Spleen (tissue), 11 donors: ENCODE data around the gene EYA2. TPM values are rescaled to one million over a fixed set of nuclear protein-coding genes. Genes with fewer than 3 reads are reported as not detected.
"Not testable (repeated sequence)": the region's sequence is repeated elsewhere in the genome, so short reads cannot be mapped to it uniquely, and the experiment has no call there.

Experiments used
- DNase-seq: peaks from one replicate; pipeline ENCODE4 v3.0.0-alpha.2; 2020
- H3K27ac ChIP-seq, 8 donors: fragments of 200-600 bp; sonication (generic) in 7 of 8; 1 replicate in 4 of 8; 2 replicates in 4 of 8; pipeline versions ENCODE4 v1.5.0 to v1.8.0; 2016 to 2021; ENCODE audit warnings: inconsistent platforms in 4 of 8, mild to moderate bottlenecking in 4 of 8, moderate library complexity in 1 of 8
- H3K27me3 ChIP-seq, 7 donors: fragments of 200-600 bp; sonication (generic) in 6 of 7; replicated peaks in 1 of 7; 1 replicate in 4 of 7; 2 replicates in 3 of 7; pipeline versions ENCODE4 v1.5.0 to v1.8.0; 2016 to 2021; ENCODE audit warnings: inconsistent platforms in 3 of 7, mild to moderate bottlenecking in 1 of 7
- H3K36me3 ChIP-seq, 6 donors: fragments of 200-600 bp; sonication (generic) in 5 of 6; 1 replicate in 4 of 6; 2 replicates in 2 of 6; pipeline versions ENCODE4 v1.5.0 to v1.8.0; 2016 to 2021; ENCODE audit warnings: inconsistent platforms in 2 of 6
- H3K4me1 ChIP-seq, 6 donors: fragments of 200-600 bp; sonication (generic) in 5 of 6; 1 replicate in 3 of 6; 2 replicates in 3 of 6; pipeline versions ENCODE4 v1.5.0 to v1.8.0; 2016 to 2021; ENCODE audit warnings: inconsistent platforms in 3 of 6
- H3K4me3 ChIP-seq, 8 donors: fragments of 200-600 bp; sonication (generic) in 7 of 8; 1 replicate in 4 of 8; 2 replicates in 4 of 8; pipeline versions ENCODE4 v1.5.0 to v1.8.0; 2016 to 2021; ENCODE audit warnings: inconsistent platforms in 4 of 8, mild to moderate bottlenecking in 4 of 8, moderate library complexity in 2 of 8
- H3K9me3 ChIP-seq, 8 donors: fragments of 200-600 bp; sonication (generic) in 7 of 8; 1 replicate in 4 of 8; 2 replicates in 4 of 8; pipeline versions ENCODE4 v1.5.0 to v1.8.0; 2016 to 2021; ENCODE audit warnings: inconsistent platforms in 4 of 8
- CTCF ChIP-seq, 11 experiments: fragments of 200-600 bp in 7 of 11; fragments of 450-650 bp in 4 of 11; sonication (generic) in 4 of 11; IDR thresholded peaks in 8 of 11; conservative IDR thresholded peaks in 3 of 11; 1 replicate in 7 of 11; 2 replicates in 4 of 11; pipeline versions ENCODE4 v1.4.0 to v1.8.0; 2016 to 2021; ENCODE audit warnings: antibody characterized with exemption in 11 of 11, inconsistent platforms in 4 of 11, mild to moderate bottlenecking in 1 of 11
- POLR2A ChIP-seq, 3 donors: fragments of 450-650 bp; IDR thresholded peaks; one replicate each; pipeline ENCODE4 v1.5.1; 2017; ENCODE audit warnings: antibody characterized with exemption in 3 of 3, mild to moderate bottlenecking in 1 of 3
- POLR2AphosphoS5 ChIP-seq, 3 donors: sonication (generic); formaldehyde crosslinking; IDR thresholded peaks; one replicate each; pipeline ENCODE4 v1.5.1; 2017; ENCODE audit warnings: antibody characterized with exemption in 3 of 3
- WGBS, 5 donors: extraction: QIAGEN DNeasy Blood & Tissue Kit in 3 of 5; methylation state at CpG; one replicate each; pipeline versions ENCODE4 v1.1.5 to v1.1.7; 2013 to 2018; 5-methylcytosine and 5-hydroxymethylcytosine counted together
- intact Hi-C: fragments of 100-400 bp; cut with DNase I; formaldehyde crosslinking; loops from one replicate; pipeline ENCODE4 v1.15.0; 2023; ENCODE audit warnings: low total_unique reads
- polyA plus RNA-seq, 3 donors: library from polyadenylated mRNA; stranded (reverse); fragments of 200-250 nt; gene quantifications; one replicate each; pipeline ENCODE4 v1.2.1, GENCODE V29; 2013
- total RNA-seq, 7 donors: library from RNA; depleted of rRNA in 3 of 7; stranded (reverse); fragments of >200 nt in 3 of 7; fragmentation: NEBNext Ultra II Directional in 4 of 7; extraction: Animal tissue kit (Norgen Biotek cat#: 25700) in 4 of 7; gene quantifications; one replicate each; pipeline versions ENCODE4 v1.1.0 to v1.2.1, GENCODE V29; 2016 to 2021
- donor health status: healthy with polysubstance abuse.
- donor health status: DM: no; HTN: no; CAD: no; lungs with moderate emphysema.
- donor health status: DM: no; HTN: no; CAD: no.
- donor health status: Bipolar disorder and iron deficiency.
- donor health status: healthy.
- donor health status: DM: no; HTN: no; CAD: no.
- donor health status: DM: yes; HTN: yes; CAD: no.

EYA2 gene
- total and polyA plus RNA-seq, 10 donors = 0.26 to 0.76 (median 0.51) TPM; not detected in 1

GRCh38 chr20:47174456-47175243 is 280.0 kb downstream of the EYA2 start:
- peaks cover 0 to 55% (median 0%) of the 10 kb centered on the region in 7 donors for H3K27me3 ChIP-seq
- DNase-seq = peak; percentile 53
- H3K9me3 ChIP-seq = no peaks in the 10 kb centered on the region
- H3K4me3 ChIP-seq = no peak overlapping the region
- H3K27ac ChIP-seq = no peak overlapping the region
- intact Hi-C loops = no loop called here
- no peak for TF ChIP-seq POLR2AphosphoS5 (IDR thresholded peaks at IDR 0.05)
- WGBS, 5 donors = 85 to 89% (median 86%) methylated on average over 19 to 21 of the region's 21 CpGs
- no peaks in the 10 kb centered on the region for H3K36me3 ChIP-seq
- H3K4me1 ChIP-seq = no peaks in the 10 kb centered on the region

- Histone ChIP-seq H3K9me3 (no peaks in the 10 kb centered on the region), H3K4me1 (no peaks in the 10 kb centered on the region), H3K36me3 (no peaks in the 10 kb centered on the region), H3K4me3 (no peak overlapping the region), H3K27me3 (peaks cover 0 to 46% (median 0%) of the 10 kb centered on the region in 7 donors), H3K27ac (no peak overlapping the region)
- peak; percentile 67 for DNase-seq
- TF ChIP-seq POLR2A (IDR thresholded peaks at IDR 0.05) (no peak), POLR2AphosphoS5 (IDR thresholded peaks at IDR 0.05) (peak in 2 of 3 donors; percentile 42 to 61), CTCF (IDR thresholded peaks at IDR 0.05 in 8 of 11, conservative IDR thresholded peaks at IDR 0.05 in 3 of 11) (no peak)
- intact Hi-C loops = no loop called here
- 32 to 34% (median 33%) methylated on average over 6 of the region's 6 CpGs for WGBS, 5 donors
Measured at GRCh38 chr20:47175493-47175892, 280.9 kb downstream of the EYA2 start.

- H3K36me3 ChIP-seq, intact Hi-C loops, H3K4me3 ChIP-seq, H3K27ac ChIP-seq, H3K4me1 ChIP-seq, H3K9me3 ChIP-seq: not testable (repeated sequence)
- WGBS, 5 donors = 73 to 83% (median 81%) methylated on average over 5 of the region's 5 CpGs
- peak; percentile 16 for DNase-seq
- H3K27me3 ChIP-seq = peaks cover 0 to 39% (median 0%) of the 10 kb centered on the region in 7 donors
Measured at GRCh38 chr20:47176217-47176616, 281.6 kb downstream of the EYA2 start.

- DNase-seq = peak; percentile 5
- H3K27me3 ChIP-seq = peaks cover 0 to 18% (median 0%) of the 10 kb centered on the region in 7 donors
- intact Hi-C loops = no loop called here
- no peak overlapping the region for H3K4me3 ChIP-seq
- H3K4me1 ChIP-seq = no peaks in the 10 kb centered on the region
- no peaks in the 10 kb centered on the region for H3K36me3 ChIP-seq
- no peak for TF ChIP-seq POLR2AphosphoS5 (IDR thresholded peaks at IDR 0.05)
- TF ChIP-seq POLR2A (IDR thresholded peaks at IDR 0.05) = no peak
- TF ChIP-seq CTCF (IDR thresholded peaks at IDR 0.05 in 8 of 11, conservative IDR thresholded peaks at IDR 0.05 in 3 of 11) = no peak
- WGBS, 5 donors = 65 to 81% (median 78%) methylated on average over 3 of the region's 3 CpGs
- no peaks in the 10 kb centered on the region for H3K9me3 ChIP-seq
- H3K27ac ChIP-seq = no peak overlapping the region
Measured at GRCh38 chr20:47178277-47178676, 283.6 kb downstream of the EYA2 start.

- WGBS, 5 donors = 70 to 91% (median 88%) methylated on average over 1 of the region's 1 CpG
- no peak for DNase-seq
- Histone ChIP-seq H3K4me3 (no peak overlapping the region), H3K9me3 (no peaks in the 10 kb centered on the region), H3K27ac (no peak overlapping the region), H3K4me1 (no peaks in the 10 kb centered on the region), H3K27me3 (peaks cover 0 to 15% (median 0%) of the 10 kb centered on the region in 7 donors), H3K36me3 (no peaks in the 10 kb centered on the region)
- intact Hi-C loops = no loop called here
- TF ChIP-seq POLR2A (IDR thresholded peaks at IDR 0.05) = no peak
- TF ChIP-seq CTCF (IDR thresholded peaks at IDR 0.05 in 8 of 11, conservative IDR thresholded peaks at IDR 0.05 in 3 of 11) = no peak
- TF ChIP-seq POLR2AphosphoS5 (IDR thresholded peaks at IDR 0.05) = no peak
Measured at GRCh38 chr20:47178851-47179250, 284.2 kb downstream of the EYA2 start.
